Measurements from ENCODE around the gene IL6R. TPM values are rescaled to one million over a fixed set of nuclear protein-coding genes. Genes with fewer than 3 reads are reported as not detected.

Gene IL6R
- total RNA-seq, 3 donors from 2014 or later, result 31.8 to 43.9 (median 42.5) TPM

DNA sequence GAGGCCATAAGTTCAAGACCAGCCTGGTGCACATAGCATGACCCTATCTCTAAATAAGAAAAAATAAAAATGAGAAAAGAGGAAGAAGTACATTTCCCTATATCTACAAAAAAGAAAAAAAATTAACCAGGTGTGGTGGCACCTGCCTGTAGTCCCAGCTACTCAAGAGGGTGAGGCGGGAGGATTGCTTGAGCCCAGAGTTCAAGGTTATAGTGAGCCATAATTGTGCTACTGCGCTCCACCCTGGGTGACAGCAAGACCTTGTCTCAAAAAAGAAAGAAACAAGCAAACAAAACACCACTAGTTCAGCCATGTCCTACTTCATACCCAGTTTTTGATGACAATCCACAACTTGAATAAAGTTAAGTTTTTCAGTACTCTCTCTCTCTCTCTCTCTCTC, 66.2 kb downstream of the IL6R start:
- Histone ChIP-seq H3K36me3 (ENCODE audit: low read depth) (no peaks in the 10 kb centered on the region), H3K4me1 (ENCODE audit: low read depth) (peaks cover 22% of the 10 kb centered on the region), H3K9me3 (no peaks in the 10 kb centered on the region), H3K4me3 (no peak overlapping the region)
- intact Hi-C loops (cut with DNase I, micrococcal nuclease), result no loop called here
- TF ChIP-seq, protein P1, sequence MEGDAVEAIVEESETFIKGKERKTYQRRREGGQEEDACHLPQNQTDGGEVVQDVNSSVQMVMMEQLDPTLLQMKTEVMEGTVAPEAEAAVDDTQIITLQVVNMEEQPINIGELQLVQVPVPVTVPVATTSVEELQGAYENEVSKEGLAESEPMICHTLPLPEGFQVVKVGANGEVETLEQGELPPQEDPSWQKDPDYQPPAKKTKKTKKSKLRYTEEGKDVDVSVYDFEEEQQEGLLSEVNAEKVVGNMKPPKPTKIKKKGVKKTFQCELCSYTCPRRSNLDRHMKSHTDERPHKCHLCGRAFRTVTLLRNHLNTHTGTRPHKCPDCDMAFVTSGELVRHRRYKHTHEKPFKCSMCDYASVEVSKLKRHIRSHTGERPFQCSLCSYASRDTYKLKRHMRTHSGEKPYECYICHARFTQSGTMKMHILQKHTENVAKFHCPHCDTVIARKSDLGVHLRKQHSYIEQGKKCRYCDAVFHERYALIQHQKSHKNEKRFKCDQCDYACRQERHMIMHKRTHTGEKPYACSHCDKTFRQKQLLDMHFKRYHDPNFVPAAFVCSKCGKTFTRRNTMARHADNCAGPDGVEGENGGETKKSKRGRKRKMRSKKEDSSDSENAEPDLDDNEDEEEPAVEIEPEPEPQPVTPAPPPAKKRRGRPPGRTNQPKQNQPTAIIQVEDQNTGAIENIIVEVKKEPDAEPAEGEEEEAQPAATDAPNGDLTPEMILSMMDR (IDR thresholded peaks at IDR 0.05), result no peak
- DNase-seq, result peak in 2 of 3 donors; percentile 40 to 62
- ATAC-seq, result peak; percentile 62

DNA sequence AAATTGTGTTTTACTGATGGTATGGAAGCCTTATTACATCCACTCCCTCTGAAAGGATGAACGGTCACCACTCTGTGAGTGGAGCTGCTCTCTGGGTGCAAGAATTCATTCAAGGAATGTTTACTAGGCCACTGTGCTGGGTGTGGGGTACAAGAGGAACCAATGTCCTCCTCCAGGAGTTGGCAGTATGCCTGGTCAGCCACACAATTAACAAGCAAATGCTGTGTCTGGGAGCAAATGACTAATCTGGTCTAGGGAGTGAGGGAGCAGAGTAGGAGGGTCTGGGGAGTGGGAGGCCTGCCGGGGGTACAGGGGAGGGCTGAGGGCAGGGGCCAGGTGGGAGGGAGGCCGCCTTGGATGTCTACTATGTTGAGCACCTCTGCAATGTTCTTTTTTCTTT, 69.7 kb downstream of the IL6R start:
- ATAC-seq, result peak; percentile 73
- Histone ChIP-seq H3K4me3 (no peak overlapping the region), H3K4me1 (ENCODE audit: low read depth) (peaks cover 24% of the 10 kb centered on the region), H3K9me3 (no peaks in the 10 kb centered on the region), H3K36me3 (ENCODE audit: low read depth) (no peaks in the 10 kb centered on the region)
- DNase-seq, result peak; percentile 67 to 90 (median 75)
- TF ChIP-seq, protein P1 (IDR thresholded peaks at IDR 0.05), result no peak
- intact Hi-C loops (cut with DNase I, micrococcal nuclease), result no loop called here

DNA sequence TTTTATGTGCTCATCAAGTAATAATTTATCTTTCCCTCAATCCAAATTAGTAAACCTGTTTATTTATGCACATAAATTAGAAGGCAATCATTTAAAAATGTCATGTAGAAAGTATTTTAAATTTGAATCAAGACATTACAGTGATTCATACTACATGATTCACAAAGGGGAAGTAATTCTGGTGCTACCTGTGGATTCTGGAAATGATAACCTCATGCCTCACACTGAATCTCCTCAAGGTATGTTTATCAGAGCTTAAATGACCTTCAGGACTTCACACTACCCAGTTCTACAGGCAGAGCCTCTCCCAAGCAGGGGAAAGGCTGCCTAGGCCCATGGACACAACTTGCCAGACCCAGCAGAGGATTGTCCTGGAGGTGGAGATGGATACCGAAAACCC, 71.6 kb downstream of the IL6R start:
- no peaks in the 10 kb centered on the region for H3K9me3 ChIP-seq
- TF ChIP-seq, protein P1 (IDR thresholded peaks at IDR 0.05), result no peak
- ATAC-seq (peak; percentile 41), DNase-seq (no peak)
- intact Hi-C loops (cut with DNase I, micrococcal nuclease), result no loop called here
- H3K4me1 ChIP-seq (ENCODE audit: low read depth), result peaks cover 18% of the 10 kb centered on the region
- no peak overlapping the region for H3K4me3 ChIP-seq
- H3K36me3 ChIP-seq (ENCODE audit: low read depth), result no peaks in the 10 kb centered on the region

DNA sequence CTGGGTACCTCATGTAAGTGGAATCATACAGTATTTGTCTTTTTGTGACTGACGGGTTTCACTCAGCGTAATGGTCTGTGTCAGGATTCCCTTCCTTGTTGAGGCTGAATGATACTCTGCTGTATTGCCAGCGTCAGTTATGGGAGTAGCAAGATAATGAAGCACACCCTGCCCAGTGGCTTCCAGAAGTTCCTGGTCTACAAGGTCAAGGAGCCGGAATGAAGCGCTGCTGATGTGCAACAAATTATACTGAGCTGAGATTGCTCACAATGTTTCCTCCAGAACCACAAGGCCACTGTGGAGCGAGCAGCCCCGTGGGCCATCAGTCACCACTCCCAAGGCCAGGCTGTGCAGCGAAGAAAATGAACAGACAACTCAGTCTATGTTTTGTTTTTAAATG, 72.9 kb downstream of the IL6R start:
- H3K4me3 ChIP-seq, result no peak overlapping the region
- H3K36me3 ChIP-seq (ENCODE audit: low read depth), result no peaks in the 10 kb centered on the region
- TF ChIP-seq, protein P1 (IDR thresholded peaks at IDR 0.05), result no peak
- intact Hi-C loops (cut with DNase I, micrococcal nuclease), result loop anchor here in 1 of 2 donors (2.0 kb wide), 1 partner anchor 73 kb away; the partner anchor contains the start of gene IL6R
- peaks cover 18% of the 10 kb centered on the region for H3K4me1 ChIP-seq (ENCODE audit: low read depth)
- no peaks in the 10 kb centered on the region for H3K9me3 ChIP-seq
- DNase-seq (peak; percentile 62 to 92 (median 68)), ATAC-seq (peak; percentile 87)

DNA sequence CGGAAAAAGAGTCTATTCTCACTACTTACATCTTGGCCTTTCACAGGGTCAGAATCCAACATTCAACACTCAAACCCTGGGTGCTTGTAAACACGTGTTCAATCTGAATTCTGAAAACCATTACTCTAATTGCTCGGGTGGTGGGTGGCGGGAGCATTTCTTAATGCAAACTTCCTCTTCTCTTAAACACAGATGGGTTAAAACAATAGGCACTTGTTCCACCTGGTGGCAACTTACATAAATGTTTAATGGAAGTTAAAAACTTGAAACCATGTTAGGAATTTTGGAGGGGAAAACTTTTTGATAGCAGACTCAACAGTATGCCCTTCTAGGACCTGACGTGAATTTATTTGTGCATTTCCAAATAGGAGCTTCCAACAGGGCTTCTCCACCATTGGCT, 73.5 kb downstream of the IL6R start:
- DNase-seq, result peak in 1 of 3 donors; percentile 65

More for the DNA sequence above, 73.5 kb downstream of the IL6R start:
- Histone ChIP-seq H3K9me3 (no peaks in the 10 kb centered on the region), H3K4me1 (ENCODE audit: low read depth) (peaks cover 18% of the 10 kb centered on the region), H3K36me3 (ENCODE audit: low read depth) (no peaks in the 10 kb centered on the region), H3K4me3 (no peak overlapping the region)
- ATAC-seq, result peak; percentile 39
- intact Hi-C loops (cut with DNase I, micrococcal nuclease), result loop anchor here in 1 of 2 donors (2.0 kb wide), 1 partner anchor 74 kb away; the partner anchor contains the start of gene IL6R
- TF ChIP-seq, protein P1 (IDR thresholded peaks at IDR 0.05), result no peak
